ENCODE measurements around the gene ITGB1. TPM values are rescaled to one million over a fixed set of nuclear protein-coding genes. Genes with fewer than 3 reads are reported as not detected.

The ITGB1 gene
- total and polyA plus RNA-seq, 2 of the 8 experiments (the other 6 are each of a cell fraction or from before 2014, with no cell fraction given): 82.7 to 321 TPM

- no peak for DNase-seq (ENCODE audit: low read depth in 1 of 2, low spot score in 2 of 2)
- H3K9ac ChIP-seq (replicated peaks in 1 of 4; ENCODE audit: extremely low read depth in 1 of 4, low read depth in 3 of 4, low read length in 3 of 4): no peak overlapping the region
- no peak overlapping the region for H4K8ac ChIP-seq (ENCODE audit: extremely low read depth, insufficient read depth, low read length)
- H3K36me3 ChIP-seq (ENCODE audit: control insufficient read depth in 2 of 4, insufficient read depth in 4 of 4, low read length in 3 of 4): peaks cover 0 to 19% (median 0%) of the 10 kb centered on the region in 4 experiments; a peak in 3 of 8 replicates
- ChIA-PET POLR2A (ENCODE audit: partially characterized antibody) (interaction anchor here (1.2 to 4.2 kb wide), 4 partner anchors 15 to 33 kb away, joined by 3 to 19 read pairs (median 6); no protein-coding TSS in a partner anchor), CTCF (ENCODE audit: partially characterized antibody) (interaction anchor here (2.2 kb wide), 1 partner anchor 19 kb away, joined by 8 read pairs; no protein-coding TSS in a partner anchor)
- no peak overlapping the region for H2BK5ac ChIP-seq (ENCODE audit: low read depth, low read length)
- FAIRE-seq: no peak
- no peaks in the 10 kb centered on the region for H3K27me3 ChIP-seq (replicated peaks in 1 of 4; ENCODE audit: control insufficient read depth in 3 of 4, extremely low read depth in 1 of 4, insufficient read depth in 3 of 4, low read length in 3 of 4)
- no peak overlapping the region for H4K91ac ChIP-seq (replicated peaks; ENCODE audit: insufficient read length, low read length)
- no peak overlapping the region for H3K27ac ChIP-seq (ENCODE audit: low read depth, low read length)
- H3K4me1 ChIP-seq (replicated peaks in 1 of 4; ENCODE audit: control insufficient read depth in 3 of 4, insufficient read depth in 4 of 4, low read length in 3 of 4): peaks cover 0 to 18% (median 12%) of the 10 kb centered on the region in 4 experiments; a peak in 5 of 7 replicates
- WGBS, 2 experiments (ENCODE audit: extremely low coverage in 1 of 2, insufficient coverage in 1 of 2, insufficient read length in 1 of 2, insufficient replicate concordance in 2 of 2, low coverage in 1 of 2, low lambda C conversion rate in 2 of 2, missing lambda C conversion rate in 1 of 2): 89% methylated on average over 14 of the region's 14 CpGs; no CpG with 5 or more reads in 1 of the 2 experiments
- no peaks in the 10 kb centered on the region for H3K9me3 ChIP-seq (ENCODE audit: insufficient read depth in 2 of 2, low read depth in 1 of 2, low read length in 1 of 2)
- H3K56ac ChIP-seq (replicated peaks; ENCODE audit: insufficient read length, low read depth, low read length): no peak overlapping the region
- no peak overlapping the region for H2BK15ac ChIP-seq (ENCODE audit: low read length)
- H4K20me1 ChIP-seq (replicated peaks in 1 of 2; ENCODE audit: control insufficient read depth in 1 of 2, insufficient read depth in 2 of 2, low read length in 2 of 2): peaks cover 27 to 32% of the 10 kb centered on the region in 2 experiments
- peaks cover 40 to 99% of the 10 kb centered on the region in 2 experiments for H3K79me2 ChIP-seq (ENCODE audit: control insufficient read depth in 1 of 2, insufficient read depth in 2 of 2, low read length in 2 of 2)
- H3K4me2 ChIP-seq (ENCODE audit: insufficient read depth in 1 of 2, low read depth in 2 of 2, low read length in 2 of 2): peak overlapping the region in 1 of 2 experiments; percentile 2; a peak in 1 of 4 replicates
- H3K14ac ChIP-seq (ENCODE audit: insufficient read length): no peak overlapping the region
- H2AK5ac ChIP-seq (ENCODE audit: low read depth, low read length): no peak overlapping the region
- no peak overlapping the region for H2BK12ac ChIP-seq (ENCODE audit: low read depth, low read length)
- H2AFZ ChIP-seq (ENCODE audit: low read length): no peak overlapping the region
- no peak overlapping the region for H2BK120ac ChIP-seq (replicated peaks; ENCODE audit: low read depth, low read length)
- H3K23ac ChIP-seq (ENCODE audit: insufficient read length): no peak overlapping the region
- H3K18ac ChIP-seq (ENCODE audit: extremely low read depth, low read length): no peak overlapping the region
- H3K4ac ChIP-seq (replicated peaks; ENCODE audit: insufficient read length, low read depth, low read length): no peak overlapping the region
- H4K5ac ChIP-seq (ENCODE audit: insufficient read length, low read depth, low read length): no peak overlapping the region
- no peak for TF ChIP-seq TAF7 (optimal IDR thresholded peaks at IDR 0.05; ENCODE audit: borderline replicate concordance, low read depth, low read length)
- peak; percentile 85 to 92; a peak in 3 of 4 replicates for TF ChIP-seq SIN3A (conservative IDR thresholded peaks at IDR 0.05 in 1 of 2, IDR thresholded peaks at IDR 0.05 in 1 of 2; ENCODE audit: low read depth in 1 of 2, low read length in 2 of 2)
- TF ChIP-seq MAFK (IDR thresholded peaks at IDR 0.05; ENCODE audit: low read depth, low read length): no peak
- no peak for TF ChIP-seq CBX5 (IDR thresholded peaks at IDR 0.05; ENCODE audit: low read depth, low read length)
- TF ChIP-seq SAP30 (IDR thresholded peaks at IDR 0.05; ENCODE audit: insufficient read depth, insufficient replicate concordance, low read length): peak; percentile 55
- peaks cover 9% of the 10 kb centered on the region; the same call in 1 of the 2 replicates for H3K79me1 ChIP-seq (ENCODE audit: low read depth, low read length)
- no peaks in the 10 kb centered on the region for H3K23me2 ChIP-seq (ENCODE audit: low read depth, low read length)
- no peak overlapping the region for H3K4me3 ChIP-seq (ENCODE audit: extremely low read depth in 1 of 4, insufficient read depth in 2 of 4, low read depth in 3 of 4, low read length in 4 of 4)
- no peak overlapping the region for H2BK20ac ChIP-seq (ENCODE audit: low read length)
Measured at GRCh38 chr10:32938554-32939061, 19.4 kb downstream of the ITGB1 start.

All from H1 (cell line).